NT2/D1 (cell line): ENCODE results near the gene EIF4G3.

Source experiments
- DNase-seq: peaks from one replicate; pipeline ENCODE4 v3.0.0-alpha.2; 2011; ENCODE audit warnings: low read depth, low spot score
- H3K27me3 ChIP-seq: 2 replicates; pipeline ENCODE4 v1.6.0; 2011; ENCODE audit warnings: mild to moderate bottlenecking; ENCODE audit not compliant: insufficient read length, insufficient read depth
- H3K36me3 ChIP-seq: 2 replicates; pipeline ENCODE4 v1.6.1; 2011; ENCODE audit warnings: mild to moderate bottlenecking, low read length, mixed read lengths; ENCODE audit not compliant: insufficient read depth, insufficient read length
- H3K4me1 ChIP-seq: 2 replicates; pipeline ENCODE4 v1.5.1; 2011; ENCODE audit not compliant: insufficient read depth, insufficient read length
- H3K4me3 ChIP-seq: 2 replicates; pipeline ENCODE4 v1.5.1; 2011; ENCODE audit warnings: low read depth; ENCODE audit not compliant: insufficient read length
- H3K9ac ChIP-seq: 2 replicates; pipeline ENCODE4 v1.6.0; 2011; ENCODE audit warnings: low read depth; ENCODE audit not compliant: insufficient read length
- H3K9me3 ChIP-seq: 2 replicates; pipeline ENCODE4 v1.5.1; 2011; ENCODE audit warnings: mild to moderate bottlenecking, low read length; ENCODE audit not compliant: insufficient read depth
- SUZ12 ChIP-seq: IDR thresholded peaks from 2 replicates; pipeline ENCODE4 v1.6.1; 2011; ENCODE audit not compliant: insufficient read length, insufficient read depth; ENCODE audit errors: extremely low read depth
- YY1 ChIP-seq: IDR thresholded peaks from 2 replicates; pipeline ENCODE4 v1.6.1; 2011; ENCODE audit not compliant: insufficient read length, insufficient read depth
- ZNF274 ChIP-seq: IDR thresholded peaks from 2 replicates; pipeline ENCODE4 v1.6.1; 2011; ENCODE audit warnings: mild to moderate bottlenecking, low read depth, low read length

EIF4G3 gene

DNA sequence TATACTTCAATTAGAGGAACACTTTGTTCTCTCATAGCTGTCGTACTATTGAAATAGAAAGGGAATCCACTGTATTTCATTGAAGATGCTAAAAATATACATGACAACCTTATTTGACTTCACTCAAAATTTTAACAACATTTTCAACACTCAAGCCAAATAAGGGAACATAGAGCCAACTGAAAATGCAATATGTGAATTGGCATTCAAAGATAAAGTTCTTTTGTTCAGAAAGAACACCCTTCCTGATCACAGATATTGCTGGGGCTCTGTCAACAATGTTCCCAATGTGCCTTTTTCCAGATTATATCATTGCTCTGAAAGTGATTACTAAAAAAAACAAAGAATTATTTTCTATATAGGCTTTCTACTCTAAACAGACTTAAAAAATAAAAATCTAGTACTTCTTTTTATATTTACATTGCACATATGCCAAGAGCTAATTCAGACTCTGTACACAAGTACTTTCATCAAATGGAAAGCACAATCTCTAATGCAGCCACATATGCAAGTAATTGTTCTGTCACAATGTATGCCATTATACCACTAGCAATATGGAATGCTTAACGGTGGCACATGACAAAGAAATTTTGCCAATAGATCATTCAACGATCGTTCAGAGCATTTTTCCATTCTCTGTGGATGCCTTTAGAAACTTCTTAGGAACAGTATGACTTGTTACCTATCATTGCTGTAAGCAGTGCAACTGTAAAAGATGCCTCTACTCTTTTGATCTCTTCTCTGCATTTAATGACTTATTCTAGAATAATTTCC lies 171.0 kb downstream of the EIF4G3 start:
- no peak overlapping the region for H3K9ac ChIP-seq
- no peaks in the 10 kb centered on the region for H3K4me1 ChIP-seq
- H3K36me3 ChIP-seq: peaks cover 3% of the 10 kb centered on the region
- DNase-seq: no peak
- TF ChIP-seq YY1: no peak
- TF ChIP-seq ZNF274: no peak
- no peak for TF ChIP-seq SUZ12
- H3K4me3 ChIP-seq: no peak overlapping the region
- no peaks in the 10 kb centered on the region for H3K9me3 ChIP-seq
- no peaks in the 10 kb centered on the region for H3K27me3 ChIP-seq

DNA sequence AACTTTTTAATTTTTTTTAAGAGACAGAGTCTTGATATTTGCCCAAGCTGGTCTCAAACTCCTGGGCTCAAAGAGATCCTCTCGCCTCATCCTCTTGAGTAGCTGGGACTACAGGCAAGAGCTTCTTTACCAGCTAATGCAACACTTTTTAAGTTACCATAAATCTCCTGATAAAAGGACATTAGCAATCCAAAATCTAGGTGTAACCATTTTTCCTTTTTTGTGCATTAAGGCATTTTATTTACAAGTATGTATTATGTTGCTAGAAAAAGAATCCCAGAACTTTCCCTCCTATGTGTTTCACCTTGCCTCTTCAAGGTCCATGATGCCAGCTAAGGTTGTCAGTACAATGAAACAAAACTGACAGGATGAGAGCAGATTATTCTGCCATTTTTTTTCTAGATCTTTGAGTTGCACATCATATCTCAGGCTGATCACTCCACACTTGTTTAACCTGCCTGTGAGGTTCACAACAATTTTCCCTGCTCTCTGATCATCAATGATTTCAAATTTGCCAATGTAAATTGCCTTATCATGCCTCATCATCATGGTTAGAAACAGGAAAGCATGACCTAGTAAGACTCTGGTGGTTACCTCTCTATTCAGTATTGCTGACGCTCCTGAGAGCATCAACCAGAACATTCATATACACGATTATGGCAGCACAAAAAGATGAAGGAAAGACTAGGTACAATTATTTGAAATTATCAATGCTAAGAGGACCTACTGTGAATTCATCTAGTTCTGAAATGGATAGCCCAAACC lies 173.2 kb downstream of the EIF4G3 start:
- no peaks in the 10 kb centered on the region for H3K27me3 ChIP-seq
- no peak for TF ChIP-seq SUZ12
- no peak for TF ChIP-seq ZNF274
- TF ChIP-seq YY1: no peak
- no peak for DNase-seq
- peaks cover 6% of the 10 kb centered on the region for H3K36me3 ChIP-seq
- H3K9ac ChIP-seq: no peak overlapping the region
- no peaks in the 10 kb centered on the region for H3K9me3 ChIP-seq
- no peak overlapping the region for H3K4me3 ChIP-seq
- no peaks in the 10 kb centered on the region for H3K4me1 ChIP-seq

DNA sequence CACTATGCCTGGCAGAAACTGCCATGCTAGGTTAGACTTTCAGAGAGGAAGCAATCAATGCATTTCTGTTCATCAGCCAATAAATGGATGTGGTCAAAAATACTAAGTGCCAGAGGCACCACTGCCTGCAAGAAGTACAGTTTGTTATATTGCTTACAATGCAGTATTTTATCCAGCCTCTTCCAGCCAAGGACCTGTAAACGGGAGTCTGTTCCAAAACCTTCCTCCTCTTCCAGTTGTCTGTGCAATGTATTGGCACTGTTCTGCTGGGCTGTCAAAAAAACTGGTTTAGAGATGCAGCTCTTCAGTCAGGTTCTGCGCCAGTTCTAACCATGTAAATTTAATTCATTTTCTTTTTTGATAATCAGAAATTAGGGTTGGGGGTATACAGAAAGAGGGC lies 175.7 kb downstream of the EIF4G3 start:
- Histone ChIP-seq H3K36me3 (peaks cover 6% of the 10 kb centered on the region), H3K4me3 (no peak overlapping the region), H3K4me1 (no peaks in the 10 kb centered on the region), H3K9ac (no peak overlapping the region), H3K9me3 (no peaks in the 10 kb centered on the region), H3K27me3 (no peaks in the 10 kb centered on the region)
- TF ChIP-seq YY1: no peak
- no peak for TF ChIP-seq ZNF274
- no peak for TF ChIP-seq SUZ12
- DNase-seq: no peak

DNA sequence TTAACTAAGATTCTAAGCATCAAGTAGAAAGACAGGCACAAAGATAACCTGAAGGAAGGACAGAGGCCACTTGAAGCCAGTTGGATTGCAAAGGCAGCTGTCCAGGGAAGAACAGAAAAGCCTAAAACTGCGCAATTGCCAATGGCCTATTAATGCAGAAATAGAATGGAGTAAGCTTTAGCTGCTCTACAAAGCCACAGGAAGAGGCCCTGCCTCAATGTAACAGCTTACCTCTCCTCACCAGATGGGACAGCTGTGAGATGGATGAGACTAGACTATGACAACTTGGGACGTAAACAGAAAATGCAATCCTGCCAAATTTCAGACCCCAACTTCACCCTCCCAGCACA lies 176.5 kb downstream of the EIF4G3 start:
- H3K27me3 ChIP-seq: no peaks in the 10 kb centered on the region
- H3K9me3 ChIP-seq: no peaks in the 10 kb centered on the region
- H3K36me3 ChIP-seq: peaks cover 6% of the 10 kb centered on the region
- no peak for DNase-seq
- no peak for TF ChIP-seq ZNF274
- TF ChIP-seq YY1: no peak
- no peak for TF ChIP-seq SUZ12
- no peak overlapping the region for H3K9ac ChIP-seq
- H3K4me3 ChIP-seq: no peak overlapping the region
- H3K4me1 ChIP-seq: no peaks in the 10 kb centered on the region

DNA sequence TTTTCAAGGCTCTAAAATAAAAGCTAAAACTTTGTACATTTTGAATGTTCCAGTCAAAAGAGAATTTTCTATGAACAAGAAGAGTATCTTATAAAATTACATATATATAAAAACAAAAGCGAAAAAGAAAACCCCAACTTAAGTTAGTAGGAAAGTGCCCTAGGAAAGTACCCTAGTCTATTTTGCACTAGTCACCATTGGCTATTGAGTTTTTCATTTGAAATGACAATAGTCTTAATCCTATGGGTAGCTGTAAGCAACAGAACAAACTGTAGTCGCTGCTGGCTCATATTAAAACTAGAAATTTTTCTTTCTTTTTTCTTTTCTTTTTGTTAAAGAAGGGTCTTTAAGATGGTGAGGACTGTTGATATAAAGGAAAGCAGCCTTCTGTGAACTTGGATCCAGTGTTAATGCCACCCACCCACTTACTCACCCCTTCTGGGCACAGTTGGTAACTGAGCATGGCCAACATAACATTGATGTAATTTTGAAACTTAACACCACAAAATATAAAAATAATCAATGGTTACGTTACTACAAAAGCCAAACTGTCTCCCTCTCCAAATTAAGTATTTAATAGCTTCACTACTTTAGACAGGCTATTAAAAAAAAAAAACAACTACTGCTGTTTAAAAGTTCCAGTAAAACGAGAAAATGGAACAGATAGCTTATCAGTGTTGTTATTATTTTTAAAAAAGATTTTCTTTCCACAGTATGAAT lies 177.0 kb downstream of the EIF4G3 start:
- TF ChIP-seq ZNF274 (no peak), SUZ12 (no peak), YY1 (no peak)
- H3K4me1 ChIP-seq: no peaks in the 10 kb centered on the region
- no peak overlapping the region for H3K9ac ChIP-seq
- H3K9me3 ChIP-seq: no peaks in the 10 kb centered on the region
- peaks cover 6% of the 10 kb centered on the region for H3K36me3 ChIP-seq
- H3K4me3 ChIP-seq: no peak overlapping the region
- no peaks in the 10 kb centered on the region for H3K27me3 ChIP-seq
- no peak for DNase-seq

DNA sequence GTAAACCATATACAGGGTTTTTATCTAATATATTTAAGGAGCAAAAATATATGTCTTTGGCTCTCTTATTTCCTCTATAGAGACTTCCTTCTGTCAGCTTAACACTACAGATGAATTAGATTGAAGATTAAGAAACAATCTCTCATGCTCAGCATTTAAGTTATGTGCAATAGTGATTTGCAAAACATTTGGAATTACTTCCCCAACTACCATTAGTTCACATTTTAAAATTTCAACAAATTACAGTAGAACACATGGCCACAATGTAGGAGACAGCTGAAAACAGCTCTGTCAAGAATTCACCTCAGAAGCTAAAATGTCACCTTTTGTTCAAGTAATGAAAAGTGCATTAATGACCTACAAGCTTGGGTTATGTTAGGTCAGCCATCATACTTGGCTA lies 177.9 kb downstream of the EIF4G3 start:
- TF ChIP-seq SUZ12 (no peak), YY1 (no peak), ZNF274 (no peak)
- Histone ChIP-seq H3K9me3 (no peaks in the 10 kb centered on the region), H3K4me1 (no peaks in the 10 kb centered on the region), H3K36me3 (peaks cover 6% of the 10 kb centered on the region), H3K9ac (no peak overlapping the region), H3K4me3 (no peak overlapping the region), H3K27me3 (no peaks in the 10 kb centered on the region)
- no peak for DNase-seq

DNA sequence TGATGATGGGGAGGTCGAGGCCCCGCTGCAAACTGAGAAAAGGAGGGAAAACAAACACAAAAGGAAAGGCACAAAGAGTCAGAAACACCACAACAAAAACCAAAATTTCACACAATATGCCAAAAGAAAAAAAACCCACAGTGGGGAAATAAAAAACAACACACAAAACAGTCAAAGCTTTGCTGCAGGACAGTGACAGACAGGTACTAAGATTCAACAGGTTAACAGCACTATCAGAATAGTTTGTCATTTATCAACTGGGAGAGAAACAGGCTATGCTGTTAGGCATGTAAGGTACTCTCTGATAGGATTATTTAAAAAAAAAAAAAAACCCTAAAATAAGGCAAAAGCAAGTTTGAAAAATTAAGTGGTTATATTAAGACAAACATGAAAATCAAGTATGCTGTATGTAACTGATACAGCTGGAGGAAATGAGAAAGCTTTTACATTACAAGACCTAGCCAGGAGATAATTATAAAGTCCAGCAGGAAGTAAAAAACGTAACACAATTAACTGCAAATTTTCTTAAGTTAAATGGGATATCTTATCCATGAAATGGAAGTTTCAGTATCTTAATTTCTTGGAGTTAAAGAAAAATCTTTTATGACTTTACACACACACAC lies 179.0 kb downstream of the EIF4G3 start:
- Histone ChIP-seq H3K4me3 (no peak overlapping the region), H3K9ac (no peak overlapping the region), H3K9me3 (no peaks in the 10 kb centered on the region), H3K4me1 (no peaks in the 10 kb centered on the region), H3K27me3 (no peaks in the 10 kb centered on the region), H3K36me3 (peaks cover 6% of the 10 kb centered on the region)
- TF ChIP-seq SUZ12 (no peak), ZNF274 (no peak), YY1 (no peak)
- DNase-seq: no peak
